GM21526 (cell line): ENCODE measurements around the gene MAEA.

Source experiments
- ATAC-seq: cut with Tn5 transposase; IDR thresholded peaks from one replicate; pipeline ENCODE4 v1.9.1; 2021; ENCODE audit warnings: moderate library complexity; ENCODE audit not compliant: unreplicated experiment, low FRiP score

MAEA gene

DNA sequence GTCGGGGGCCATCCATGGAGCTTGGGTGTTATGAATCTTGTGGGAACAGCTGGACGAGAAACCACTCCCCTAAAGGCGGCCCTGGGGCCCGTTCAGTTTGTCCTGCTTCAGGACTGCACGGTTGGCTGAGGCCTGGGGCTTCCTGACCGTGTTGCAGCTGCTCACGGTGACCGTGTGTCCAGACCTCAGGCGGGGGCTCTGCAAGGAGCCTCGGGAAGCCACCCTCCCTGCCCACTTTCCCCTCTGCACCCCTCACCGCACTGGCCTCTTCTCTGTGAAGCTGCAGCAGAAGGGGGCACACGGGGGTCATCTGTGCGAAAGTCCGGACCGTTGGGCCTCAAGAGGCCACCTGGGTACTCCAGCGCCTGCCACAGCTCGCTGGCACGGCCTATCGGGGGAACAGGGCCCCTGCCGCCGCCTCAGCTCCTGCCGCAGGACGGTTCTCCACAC lies 86.7 kb downstream of the MAEA start:
- no peak for ATAC-seq

DNA sequence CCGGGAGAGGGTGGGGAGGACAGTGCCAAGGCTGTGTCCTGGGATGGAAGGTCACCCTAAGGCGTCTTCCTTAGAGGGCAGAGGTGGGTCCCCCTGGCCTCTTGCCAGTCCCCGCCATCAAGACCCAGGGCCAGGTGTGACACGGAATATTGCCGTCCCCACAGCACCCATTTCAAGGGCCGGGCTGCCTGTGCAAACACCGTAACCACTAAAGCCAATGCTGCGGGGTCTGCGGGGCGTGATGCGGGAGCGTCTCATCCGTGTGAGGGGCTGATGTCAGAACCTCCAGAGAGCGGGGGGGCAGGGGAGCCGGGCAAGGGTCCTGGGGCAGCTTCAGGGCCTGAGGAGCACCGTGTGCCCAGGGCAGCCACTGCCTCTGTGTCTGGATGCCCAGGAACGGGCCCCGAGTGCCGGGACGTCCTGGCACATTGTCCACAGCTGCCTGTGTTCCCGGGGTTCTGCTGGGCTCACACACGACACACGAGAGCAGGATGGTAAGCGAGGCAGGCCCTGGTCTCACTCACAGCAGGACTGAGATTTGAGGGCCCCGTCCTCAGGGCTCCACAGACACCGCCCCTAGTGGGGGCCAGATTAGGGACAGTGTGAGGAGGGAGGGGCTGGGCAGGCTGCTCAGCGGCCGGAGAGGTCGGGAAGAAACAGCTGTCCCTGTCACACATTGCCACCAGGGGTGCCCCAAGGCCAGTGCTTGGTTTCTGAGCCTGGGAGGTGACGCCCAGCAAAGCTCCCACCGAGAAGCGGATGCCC lies 87.3 kb downstream of the MAEA start:
- ATAC-seq, result no peak

DNA sequence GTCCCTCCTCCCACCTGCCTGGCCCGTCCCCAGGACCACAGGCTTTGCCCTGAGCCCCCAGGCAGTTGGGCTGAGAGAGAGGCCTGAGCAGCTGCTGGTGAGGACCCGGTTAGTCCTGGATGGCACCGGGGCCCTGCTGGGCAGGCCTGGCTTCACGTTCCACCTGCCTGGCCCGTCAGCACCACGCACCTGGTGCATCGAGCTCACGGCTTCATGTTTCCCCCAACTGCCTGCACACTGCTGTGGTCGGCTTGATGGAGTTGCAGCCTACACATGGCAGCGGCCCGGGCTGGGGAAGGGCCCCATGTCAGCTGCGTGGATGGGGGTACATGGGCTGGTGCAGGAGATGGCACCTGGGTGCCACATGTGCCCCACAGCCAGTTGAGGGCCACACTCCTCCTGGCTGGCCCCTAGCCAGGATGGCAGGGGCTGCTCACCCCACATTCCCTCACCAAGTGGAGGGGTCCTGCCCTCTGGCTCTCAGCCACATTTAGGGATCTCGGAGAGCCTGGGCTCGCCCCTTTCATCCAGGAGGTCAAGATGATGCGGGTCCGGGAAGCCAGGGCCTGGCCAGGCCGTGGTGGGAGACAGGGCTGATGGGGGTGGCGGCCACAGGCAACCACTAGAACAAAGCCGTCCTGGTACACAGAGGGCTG lies 88.0 kb downstream of the MAEA start:
- ATAC-seq, result no peak

DNA sequence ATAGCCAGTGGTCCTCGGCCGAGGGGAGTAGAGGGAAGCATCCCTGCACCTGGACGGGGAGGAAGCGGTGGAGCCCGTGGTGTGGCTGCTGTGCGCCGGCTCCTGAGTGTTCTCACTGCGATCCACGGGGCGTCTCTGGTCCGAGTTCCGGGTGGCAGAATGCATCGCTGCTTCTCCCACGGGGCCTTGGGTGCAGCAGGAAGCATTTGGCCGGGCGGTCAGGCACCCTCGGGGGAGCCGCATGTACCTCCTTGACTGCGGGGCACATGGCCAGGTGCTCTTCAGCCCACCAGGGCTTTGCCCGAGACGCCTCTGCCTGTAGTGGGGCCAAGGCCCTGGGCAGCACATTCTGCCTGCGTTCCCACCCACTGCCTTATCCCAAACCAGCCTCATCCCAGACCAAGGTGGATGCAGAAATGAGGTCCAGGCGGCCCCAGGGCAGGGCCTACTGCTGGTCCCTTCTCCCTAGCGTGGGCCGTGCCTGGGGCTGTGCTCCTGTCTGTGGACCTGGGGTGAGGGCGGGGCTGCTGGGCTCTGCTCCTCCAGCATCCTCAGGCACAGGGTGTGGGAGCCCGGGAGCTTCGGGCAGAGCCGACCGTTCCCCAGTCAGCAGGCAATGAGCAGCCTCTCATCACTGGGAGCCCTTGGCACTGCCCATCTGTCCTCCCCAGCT lies 89.0 kb downstream of the MAEA start:
- no peak for ATAC-seq

DNA sequence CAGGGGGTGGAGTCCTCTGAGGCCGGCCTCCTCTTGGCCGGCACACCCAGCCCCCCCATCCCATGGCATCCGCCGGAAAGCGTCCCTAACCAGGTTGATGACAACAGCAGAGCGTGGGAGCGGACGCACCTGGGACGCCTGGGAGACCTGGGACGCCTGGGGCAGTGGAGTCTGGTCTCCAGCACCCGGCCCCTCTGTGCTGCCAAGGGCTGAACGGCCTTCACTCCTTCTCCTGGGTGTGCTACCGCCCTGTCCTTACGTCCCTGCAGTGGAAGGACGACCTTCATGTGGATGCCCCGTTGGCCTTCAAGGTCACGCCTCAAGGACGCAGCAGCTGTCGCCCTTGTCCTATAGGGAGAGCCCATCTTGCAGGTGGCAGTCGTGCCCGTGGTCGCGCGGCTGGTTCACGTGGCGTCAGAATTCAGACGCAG lies 89.7 kb downstream of the MAEA start:
- no peak for ATAC-seq

DNA sequence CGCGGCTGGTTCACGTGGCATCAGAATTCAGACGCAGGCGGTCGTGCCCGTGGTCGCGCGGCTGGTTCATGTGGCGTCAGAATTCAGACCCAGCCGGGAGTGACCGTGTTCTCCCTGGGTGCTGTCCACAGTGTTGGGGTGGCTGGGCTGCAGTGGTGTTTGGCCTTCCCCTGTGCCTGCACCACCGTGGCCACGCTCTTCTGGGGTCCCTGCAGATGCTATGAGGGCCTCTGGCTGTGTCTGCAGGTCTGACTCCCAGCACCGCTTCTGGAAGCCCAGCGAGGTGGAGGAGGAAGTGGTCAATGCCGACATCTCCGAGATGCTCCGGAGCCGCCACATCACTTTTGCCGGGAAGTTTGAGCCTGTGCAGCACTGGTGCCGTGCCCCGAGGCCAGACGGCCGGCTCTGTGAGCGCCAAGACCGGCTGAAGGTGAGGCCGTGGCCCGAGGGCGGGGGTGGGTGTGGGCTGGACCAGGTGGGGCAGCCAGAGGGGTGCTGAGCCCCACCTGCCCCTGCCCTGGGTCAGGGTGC lies 90.2 kb downstream of the MAEA start:
- no peak for ATAC-seq

DNA sequence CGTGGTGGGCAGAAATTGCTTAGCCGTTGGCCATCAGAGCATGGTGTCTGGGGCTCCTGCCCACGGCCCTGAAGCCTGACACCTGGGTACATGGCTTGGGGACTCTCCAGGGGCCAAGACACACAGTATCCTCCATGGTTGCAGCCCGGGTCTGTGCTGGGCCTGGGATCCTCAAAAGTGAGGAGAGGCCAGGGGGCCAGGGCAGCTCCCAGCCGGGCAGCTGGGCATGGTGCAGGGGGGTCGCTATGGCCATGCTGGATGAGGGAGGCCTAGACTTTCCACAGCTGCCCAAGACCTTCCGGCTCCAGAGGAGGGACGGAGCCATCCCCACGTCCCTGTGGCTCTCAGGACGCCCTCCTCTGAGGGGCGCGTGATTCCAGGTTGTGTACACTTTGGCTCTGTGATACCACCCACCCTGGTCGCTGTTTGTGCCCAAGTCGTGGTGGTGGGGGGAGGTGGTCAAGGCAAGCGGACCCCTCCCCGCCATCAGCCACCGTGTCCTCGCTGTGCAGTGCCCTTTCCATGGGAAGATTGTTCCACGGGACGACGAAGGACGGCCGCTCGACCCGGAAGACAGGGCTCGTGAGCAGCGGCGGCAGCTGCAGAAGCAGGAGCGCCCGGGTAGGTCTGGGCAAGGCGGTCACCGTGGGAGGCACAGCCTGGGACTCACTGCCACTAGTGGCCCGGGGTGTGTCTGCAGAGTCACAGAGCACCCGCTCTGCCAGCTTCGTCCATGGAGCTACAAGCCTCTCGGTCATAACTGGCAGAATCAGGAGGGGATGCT lies 90.9 kb downstream of the MAEA start:
- no peak for ATAC-seq

DNA sequence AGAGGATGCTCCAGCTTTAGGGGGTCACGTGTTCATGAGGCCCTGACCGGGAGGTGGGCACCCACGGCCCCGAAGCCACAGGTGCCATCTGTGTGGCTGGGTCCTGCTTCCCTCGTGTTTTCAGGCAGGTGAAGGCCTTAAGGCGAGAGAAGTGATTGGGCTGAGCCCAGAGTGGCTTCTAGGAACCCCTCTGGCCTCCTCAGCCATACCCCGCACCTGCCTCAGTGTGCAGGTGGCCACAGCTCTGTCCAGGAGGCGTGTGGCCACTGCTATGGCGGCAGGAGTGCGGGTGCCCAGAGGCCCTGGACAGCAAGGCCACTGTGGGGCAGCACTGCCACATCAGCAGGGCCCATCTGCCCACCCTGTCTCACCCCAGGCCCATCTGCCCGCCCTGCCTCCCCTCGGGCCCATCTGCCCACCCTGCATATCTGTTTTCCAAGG lies 91.5 kb downstream of the MAEA start:
- no peak for ATAC-seq

DNA sequence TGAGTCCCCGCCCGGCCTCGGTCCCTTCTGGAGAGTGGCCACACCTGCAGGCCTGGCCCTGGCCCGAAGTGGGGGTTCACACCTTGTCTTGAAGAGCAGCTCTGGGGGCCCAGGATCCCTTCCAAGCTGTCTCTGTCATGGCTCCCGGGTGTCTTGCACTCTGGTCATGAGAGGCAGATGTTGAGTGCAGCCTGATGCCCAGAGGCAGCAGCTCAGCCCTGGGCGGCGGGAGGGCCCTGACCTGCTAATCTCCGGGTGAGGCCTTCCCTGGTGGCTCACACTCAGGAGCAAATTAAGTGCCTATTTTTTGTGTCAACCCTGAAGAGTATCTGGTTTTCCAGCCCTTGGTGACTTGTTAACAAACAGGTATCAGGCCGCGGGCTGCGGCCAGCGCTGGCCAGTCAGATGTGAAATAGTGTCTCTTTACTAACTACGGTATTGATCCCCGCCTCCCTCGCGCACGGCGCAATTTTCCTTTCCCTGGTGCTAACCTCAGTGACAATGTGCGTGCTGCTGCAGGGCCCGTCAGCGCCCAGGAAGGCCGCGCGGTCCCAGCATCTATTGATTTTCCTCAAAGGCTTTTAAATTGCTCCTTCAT lies 92.4 kb downstream of the MAEA start:
- ATAC-seq, result no peak

DNA sequence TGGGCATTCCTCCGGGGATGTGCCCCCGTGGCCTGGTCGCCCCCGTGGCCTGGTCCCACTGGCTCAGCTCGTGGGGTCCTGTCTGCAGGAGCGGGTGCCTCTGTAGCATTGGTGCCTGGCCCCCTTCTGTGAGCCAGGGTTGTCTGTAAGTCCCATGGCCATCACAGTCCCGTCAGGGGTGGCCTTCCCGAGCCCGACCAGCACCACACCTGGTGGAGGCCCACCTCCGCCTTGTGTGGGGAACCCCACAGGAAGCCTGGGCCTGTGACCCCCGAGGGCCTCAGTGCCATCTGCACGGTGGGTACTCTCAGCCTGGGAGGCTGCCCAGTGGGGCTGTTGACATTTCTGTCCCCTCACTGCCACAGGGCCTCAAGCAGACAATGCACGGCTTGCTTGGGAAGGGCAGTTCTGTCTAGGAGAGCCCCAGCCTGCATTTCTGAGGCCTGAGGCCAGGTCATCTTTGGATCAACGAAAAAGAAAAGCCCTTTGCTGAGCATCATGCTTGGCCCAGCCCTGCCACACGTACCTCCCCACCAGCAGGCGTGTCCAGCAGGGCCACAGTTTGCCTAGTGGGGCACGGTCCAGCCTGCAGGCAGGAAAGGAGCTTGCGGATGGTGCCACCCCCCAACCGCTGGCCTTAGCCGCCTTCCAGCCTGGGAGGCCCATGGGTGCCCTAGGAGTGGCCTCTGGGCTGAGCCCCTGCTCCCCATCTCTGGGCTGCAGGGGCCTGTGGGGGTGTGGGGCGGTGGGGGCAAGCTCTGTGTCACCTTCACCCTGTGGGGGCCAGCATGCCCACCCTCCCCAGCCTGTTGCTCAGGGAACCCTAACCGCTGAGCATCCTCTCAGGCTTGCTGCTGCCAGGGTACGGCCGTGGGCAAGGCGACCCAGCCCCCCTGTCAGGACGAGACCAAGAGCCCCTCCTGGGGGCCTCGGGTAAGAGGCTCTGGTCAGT lies 93.4 kb downstream of the MAEA start:
- ATAC-seq, result no peak

DNA sequence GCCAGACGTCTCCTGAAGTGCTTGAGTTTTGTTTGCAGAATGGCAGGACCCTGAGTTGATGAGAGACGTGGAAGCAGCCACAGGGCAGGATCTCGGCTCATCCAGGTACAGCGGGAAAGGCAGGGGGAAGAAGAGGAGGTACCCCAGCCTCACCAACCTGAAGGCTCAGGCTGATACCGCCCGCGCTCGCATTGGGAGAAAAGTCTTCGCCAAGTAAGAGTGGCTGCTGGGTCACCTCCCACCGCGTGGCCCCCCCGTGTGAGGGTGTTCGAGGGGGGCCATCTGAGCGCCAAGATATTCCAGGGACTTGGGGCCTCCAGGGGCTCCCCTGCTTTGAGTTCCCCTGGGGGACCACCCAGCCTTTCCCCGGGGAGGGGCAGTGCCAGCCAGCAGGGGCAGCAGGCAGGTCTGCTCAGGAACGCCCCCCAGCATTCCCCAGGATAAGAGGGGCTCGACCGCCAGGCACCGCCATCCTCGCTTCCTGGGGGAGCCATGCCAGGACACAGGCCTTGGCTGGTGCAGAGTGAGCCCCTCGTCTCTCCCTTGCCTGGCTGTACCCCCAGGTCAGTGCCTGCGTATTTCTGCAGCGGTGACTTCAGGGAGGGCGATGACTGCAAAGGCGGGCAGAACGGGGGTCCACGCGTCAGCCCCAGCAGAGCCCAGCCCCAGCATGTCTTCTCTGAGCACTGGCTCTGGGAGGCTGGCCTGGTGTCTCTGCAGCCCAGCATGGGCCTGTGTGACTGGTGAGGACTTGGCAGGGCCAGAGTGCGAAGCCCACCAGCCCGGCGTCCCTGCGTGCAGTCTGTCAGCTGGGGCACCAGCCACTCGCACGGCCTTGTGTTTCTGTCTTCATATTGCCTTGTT lies 94.3 kb downstream of the MAEA start:
- ATAC-seq, result no peak

DNA sequence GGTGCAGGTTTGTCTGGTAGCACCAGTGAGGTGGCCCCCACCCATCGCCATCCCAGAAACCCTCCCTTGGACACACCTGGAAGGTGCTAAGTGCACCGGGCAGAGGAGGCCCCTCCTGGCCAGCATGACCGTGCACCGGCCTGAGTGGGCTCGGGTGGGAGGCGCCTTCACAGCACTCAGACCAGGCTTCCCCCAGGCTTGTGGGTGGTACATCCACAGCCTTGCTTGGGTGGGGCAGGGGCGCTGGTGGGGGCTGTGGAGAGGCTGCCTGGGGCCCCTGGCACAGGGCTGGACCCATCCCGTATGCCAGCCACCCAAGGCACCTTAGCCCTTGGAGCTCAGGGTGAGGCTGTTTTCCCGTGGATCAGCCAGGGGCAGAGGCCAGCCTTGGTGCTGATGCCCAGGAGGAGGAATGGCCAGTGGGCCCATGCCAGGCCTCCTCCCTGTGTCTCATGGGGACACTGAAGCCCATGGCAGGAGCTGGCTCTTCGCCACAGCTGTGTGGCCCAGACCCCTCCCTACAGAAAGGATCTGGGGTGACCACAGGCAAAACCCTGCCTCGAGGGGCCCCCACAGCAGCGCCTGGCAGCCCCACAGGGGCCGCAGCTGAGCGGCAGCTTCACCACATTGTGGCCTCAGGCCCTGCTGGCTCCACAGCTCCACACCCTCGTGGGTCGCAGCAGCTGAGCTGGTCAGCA lies 95.1 kb downstream of the MAEA start:
- ATAC-seq, result no peak

DNA sequence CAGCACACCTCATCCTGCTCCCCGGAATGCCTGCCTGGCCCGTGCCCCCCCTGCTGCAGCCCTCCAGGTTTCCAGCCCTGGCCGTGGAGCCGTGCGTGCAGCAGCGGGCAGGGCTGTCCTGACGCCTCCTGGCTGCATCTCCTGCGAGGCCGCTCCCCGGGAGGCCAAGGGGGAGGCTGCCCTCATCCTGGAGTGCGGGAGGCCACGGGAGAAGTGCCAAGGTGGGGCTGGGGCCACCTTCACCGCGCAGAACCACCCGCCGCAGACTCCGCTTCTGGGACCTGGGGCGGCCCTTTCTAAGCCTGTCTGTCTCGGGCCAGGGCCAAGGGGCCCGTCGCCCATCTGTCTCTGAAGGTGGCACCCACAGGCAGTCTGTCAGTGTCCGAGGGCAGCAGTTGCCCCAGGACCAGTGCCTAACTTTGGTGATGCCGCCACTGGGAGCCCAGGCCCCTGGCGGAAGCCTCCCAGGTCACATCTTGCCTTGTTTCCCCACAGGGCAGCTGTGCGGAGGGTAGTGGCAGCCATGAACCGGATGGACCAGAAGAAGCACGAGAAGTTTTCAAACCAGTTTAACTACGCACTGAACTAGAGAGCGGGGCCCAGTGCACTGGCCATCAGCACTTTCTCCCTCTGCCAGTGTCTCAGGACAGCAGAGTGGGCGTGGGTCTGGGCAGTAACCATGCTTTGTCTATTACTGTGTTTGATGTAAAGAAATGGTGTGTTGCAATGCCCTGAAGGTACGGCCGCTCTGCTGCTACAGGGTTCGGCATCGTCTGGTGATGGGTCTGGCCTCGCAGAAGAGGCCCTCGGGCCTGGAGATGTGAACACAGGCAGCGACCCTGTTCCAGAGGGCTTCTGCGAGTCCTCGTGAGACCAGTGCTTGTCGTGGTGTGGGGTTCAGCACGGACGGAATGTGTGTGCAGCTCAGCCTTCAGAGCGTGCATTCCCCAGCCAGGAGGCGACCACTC lies 96.0 kb downstream of the MAEA start:
- ATAC-seq, result no peak
